NCI-H510A treated with DMSO at 0.1 percent for 48 hours (cell line): ENCODE data around the gene NFX1.
A peak's percentile ranks its signal among the peaks of the same experiment; 100 is the strongest.
"Not testable (repeated sequence)": the region's sequence is repeated elsewhere in the genome, so short reads cannot be mapped to it uniquely, and the experiment has no call there.

Source experiments
- DNase-seq: peaks from one replicate; lab custom pipeline; 2025; lab: John Stamatoyannopoulos, UW

NFX1 gene

GRCh38 chr9:33391111-33391771, 100.9 kb downstream of the NFX1 start:
- DNase-seq, result not testable (repeated sequence)

- DNase-seq, result not testable (repeated sequence)
Observed at GRCh38 chr9:33392591-33393021, 102.3 kb downstream of the NFX1 start.

GRCh38 chr9:33393581-33393980, 103.3 kb downstream of the NFX1 start:
- DNase-seq, result no peak

- DNase-seq, result not testable (repeated sequence)
Observed at GRCh38 chr9:33393986-33394385, 103.7 kb downstream of the NFX1 start.

GRCh38 chr9:33395159-33395879, 105.0 kb downstream of the NFX1 start:
- not testable (repeated sequence) for DNase-seq

GRCh38 chr9:33397801-33398200, 107.5 kb downstream of the NFX1 start:
- not testable (repeated sequence) for DNase-seq

GRCh38 chr9:33399047-33399446, 108.7 kb downstream of the NFX1 start:
- DNase-seq, result not testable (repeated sequence)

DNA sequence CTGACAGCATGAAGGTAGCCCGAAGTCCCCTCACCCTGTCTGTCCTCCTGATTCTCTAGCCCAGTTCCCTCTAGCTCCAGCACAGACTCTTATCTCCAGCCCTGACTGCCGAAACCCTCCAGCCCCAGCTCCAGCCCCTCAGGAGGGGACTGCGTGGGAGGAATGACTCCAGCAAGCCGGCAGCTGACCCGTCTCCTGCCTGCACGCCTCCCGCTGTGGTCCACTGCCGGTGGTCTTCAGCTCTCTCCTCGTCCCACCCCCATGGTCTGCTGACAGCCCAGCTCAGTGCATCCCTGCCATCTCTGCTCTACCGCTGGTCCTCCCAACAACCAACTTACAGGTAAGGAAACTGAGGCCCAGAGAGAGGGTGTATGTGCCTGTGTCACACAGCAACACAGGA, 111.5 kb downstream of the NFX1 start:
- DNase-seq, result not testable (repeated sequence)

- not testable (repeated sequence) for DNase-seq
Observed at GRCh38 chr9:33402371-33402770, 112.1 kb downstream of the NFX1 start, which contains the start of gene AQP7. TSS of gene AQP7 (minus strand) at chr9:33402568. CDS start at chr9:33401262, 1,306 bp downstream.

DNA sequence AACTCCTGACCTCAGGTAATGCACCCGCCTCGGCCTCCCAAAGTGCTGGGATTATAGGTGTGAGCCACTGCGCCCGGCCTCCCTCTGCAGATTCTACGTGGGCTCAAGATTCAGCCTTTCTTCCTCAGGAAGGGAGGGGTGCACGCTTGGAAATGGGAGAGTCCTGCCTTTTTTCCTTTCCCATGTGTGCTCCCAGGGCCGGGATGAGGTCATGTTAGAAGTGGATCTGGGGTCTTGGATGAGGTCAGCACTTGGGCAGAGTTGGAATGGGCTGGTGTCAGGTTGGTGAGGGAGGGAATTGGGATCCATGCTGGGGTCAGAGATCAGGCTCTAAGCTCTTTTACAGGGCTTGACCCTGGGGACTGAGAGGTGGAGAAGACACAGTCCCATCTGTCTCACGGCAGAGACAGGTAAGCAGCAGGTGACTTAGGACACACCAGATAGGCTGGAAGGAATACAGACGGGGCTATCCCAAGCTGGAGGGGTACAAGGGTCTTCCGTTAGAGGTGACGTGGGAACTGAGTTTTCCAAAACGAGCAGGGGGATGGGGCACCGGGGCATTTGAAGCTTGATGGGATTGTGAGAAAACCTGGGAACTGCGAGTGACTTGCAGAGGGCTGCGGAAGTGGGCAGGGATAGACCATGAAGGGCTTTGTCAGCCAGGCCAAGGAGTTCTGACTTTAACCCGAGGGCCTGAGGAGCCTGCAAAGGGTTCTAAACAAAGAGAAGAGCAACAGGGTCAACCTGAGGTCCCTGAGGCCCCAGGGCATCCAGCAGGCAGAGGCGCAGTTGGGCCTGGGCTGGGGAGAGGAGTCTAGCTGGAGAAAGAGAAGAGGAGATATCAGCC, 113.8 kb downstream of the NFX1 start:
- DNase-seq, result no peak

DNA sequence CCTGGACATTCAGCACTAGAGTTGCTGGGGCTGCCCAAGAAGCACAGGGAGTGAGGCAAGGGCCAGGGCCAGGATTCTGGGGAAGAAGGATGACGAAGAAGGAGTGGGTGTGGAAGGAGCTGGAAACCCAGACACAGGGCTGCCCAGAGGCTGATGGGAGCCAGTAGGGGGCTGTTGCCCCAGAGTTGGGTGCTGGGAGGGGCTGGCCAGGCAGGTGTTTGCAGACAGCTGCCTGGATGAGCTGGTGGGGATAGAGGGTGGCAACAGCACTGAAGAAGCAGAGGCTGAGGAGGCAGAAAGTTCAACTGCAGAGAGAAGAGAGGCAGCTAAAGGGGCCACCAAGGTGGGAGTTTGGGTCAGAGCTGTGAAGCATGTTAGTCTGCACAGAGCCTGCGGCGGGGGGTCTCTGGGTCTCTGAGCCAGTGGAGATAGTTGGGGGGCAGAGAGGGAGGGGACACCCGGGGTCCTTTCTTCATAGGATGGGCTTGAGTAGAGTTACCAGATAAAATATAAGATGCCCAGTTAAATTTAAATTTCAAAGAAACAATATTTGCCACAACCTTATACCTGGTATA, 114.6 kb downstream of the NFX1 start:
- no peak for DNase-seq

DNA sequence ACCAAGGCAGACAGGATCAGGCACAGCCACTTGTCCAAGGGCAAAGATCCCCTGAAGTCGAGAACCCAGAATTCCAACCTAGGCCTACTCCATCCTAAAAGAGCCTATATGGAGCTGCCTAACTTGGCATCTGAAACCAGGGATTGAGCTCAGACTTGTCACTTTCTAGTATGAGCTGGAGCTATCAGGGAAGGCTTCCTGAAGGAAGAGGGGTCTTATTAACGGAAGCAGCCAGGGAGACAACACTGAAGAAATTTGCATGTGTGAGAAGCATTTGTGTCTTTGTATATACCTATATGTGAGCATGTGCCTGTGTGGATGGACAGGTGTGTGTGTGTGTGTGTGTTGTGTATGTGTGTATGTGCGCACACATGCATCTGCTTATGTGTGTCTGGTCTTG, 116.7 kb downstream of the NFX1 start:
- no peak for DNase-seq

DNA sequence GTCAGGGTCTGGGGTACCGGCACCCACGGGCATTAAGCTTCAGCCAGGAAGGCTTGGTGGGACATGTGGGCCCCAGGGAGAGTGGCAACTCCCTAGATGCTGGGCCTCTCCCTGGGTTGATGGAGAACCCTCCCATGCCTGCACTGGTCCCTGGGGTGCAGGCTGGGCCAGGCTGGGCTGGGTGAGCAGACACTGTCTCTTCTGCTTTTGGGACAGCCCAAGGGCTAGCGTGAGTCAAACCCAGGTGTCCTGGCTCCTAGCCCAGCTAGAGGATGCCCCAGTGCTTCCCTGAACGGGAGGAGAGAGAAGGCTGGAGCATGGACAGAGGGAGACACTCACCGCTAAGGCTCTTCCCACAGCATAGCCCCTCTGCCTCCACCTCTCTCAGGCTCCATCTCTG, 117.8 kb downstream of the NFX1 start:
- DNase-seq, result no peak

GRCh38 chr9:33414268-33414667, 124.0 kb downstream of the NFX1 start:
- DNase-seq, result no peak

- no peak for DNase-seq
Observed at GRCh38 chr9:33414889-33415500, 124.7 kb downstream of the NFX1 start.

- peak; percentile 94 for DNase-seq
Observed at GRCh38 chr9:33415501-33416038, 125.3 kb downstream of the NFX1 start.

DNA sequence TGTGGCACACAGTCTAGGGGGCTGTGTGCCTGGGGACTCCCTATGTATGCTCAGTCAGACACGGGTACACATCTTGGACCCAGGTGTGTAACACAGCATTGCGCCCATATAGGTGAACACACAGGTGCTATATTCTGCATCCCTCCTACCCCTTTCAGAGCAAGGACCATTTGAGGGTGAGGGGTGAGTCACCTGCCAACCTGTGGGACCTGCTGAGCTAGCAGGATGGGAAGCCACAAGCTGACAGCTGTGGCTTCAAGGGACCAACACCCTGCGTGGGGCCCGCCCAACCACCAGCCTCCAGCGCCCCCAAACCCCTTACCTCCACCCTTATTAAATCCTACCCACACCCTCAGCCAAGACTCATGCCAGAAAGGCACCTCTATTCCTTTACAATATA, 126.7 kb downstream of the NFX1 start:
- DNase-seq, result no peak

DNA sequence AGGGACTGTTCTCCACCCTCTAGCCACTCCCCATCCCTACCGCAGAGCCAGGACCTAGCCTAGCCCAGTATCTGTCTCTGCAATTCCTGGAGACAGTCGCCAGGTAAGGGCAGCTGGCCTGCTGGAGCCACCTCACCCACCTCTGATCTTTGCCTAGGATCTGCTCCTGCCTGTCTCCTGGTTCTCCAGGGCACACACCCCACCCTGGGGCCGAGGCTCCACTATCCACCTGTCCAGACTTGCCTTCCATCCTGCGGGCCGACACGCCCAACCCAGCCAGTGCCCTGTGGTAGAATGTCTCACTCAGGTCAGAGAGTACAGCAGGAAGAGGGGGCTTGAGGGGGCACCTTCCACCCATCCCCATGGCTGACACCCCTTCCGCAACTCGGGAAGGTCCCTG, 127.8 kb downstream of the NFX1 start:
- peak; percentile 11 for DNase-seq

DNA sequence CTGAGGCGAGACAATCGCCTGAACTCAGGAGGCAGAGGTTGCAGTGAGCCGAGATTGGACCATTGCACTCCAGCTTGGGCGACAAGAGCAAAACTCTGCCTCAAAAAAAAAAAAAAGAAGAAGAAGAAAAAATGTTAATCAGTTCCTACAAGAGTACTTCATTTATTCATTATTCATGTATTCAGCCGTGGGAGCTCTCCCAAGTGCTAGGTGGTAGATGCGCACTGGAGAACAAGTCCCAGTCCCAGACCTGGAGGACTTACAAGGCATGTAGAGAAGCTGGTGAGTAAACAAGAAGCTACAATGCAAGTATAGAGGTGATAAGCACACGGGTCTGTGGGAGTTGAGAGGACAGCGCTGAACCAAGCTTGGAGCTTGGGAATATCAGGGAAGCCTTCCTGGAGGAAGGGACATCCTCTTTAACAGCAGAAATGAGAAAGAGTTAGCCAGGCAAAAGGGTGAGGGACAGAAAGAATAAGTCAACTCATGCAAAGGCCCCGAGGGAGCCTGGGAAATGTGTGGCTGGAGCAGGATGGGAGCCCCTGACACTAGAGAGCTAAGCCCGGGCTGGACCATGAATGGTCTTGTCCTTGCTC, 129.5 kb downstream of the NFX1 start:
- no peak for DNase-seq
